ENCODE data around the gene SLC25A15.

The SLC25A15 gene

GRCh38 chr13:40789275-40790153 lies at the start of gene SLC25A15:
TSS of gene SLC25A15 (plus strand) at chr13:40789611. CDS start at chr13:40793227, 3,616 bp downstream.
- peak; percentile 40 for DNase-seq

GRCh38 chr13:40749327-40749726 lies 40.1 kb upstream of the SLC25A15 start:
- DNase-seq = no peak

- no peak for DNase-seq
Observed at GRCh38 chr13:40755082-40755700, 34.2 kb upstream of the SLC25A15 start.

GRCh38 chr13:40756042-40756441 lies 33.4 kb upstream of the SLC25A15 start:
- no peak for DNase-seq

GRCh38 chr13:40758811-40759210 lies 30.6 kb upstream of the SLC25A15 start:
- no peak for DNase-seq

GRCh38 chr13:40762849-40763248 lies 26.6 kb upstream of the SLC25A15 start:
- no peak for DNase-seq

GRCh38 chr13:40764587-40765403 lies 24.6 kb upstream of the SLC25A15 start:
- DNase-seq = no peak

GRCh38 chr13:40765602-40766001 lies 23.8 kb upstream of the SLC25A15 start:
- no peak for DNase-seq

GRCh38 chr13:40769970-40770369 lies 19.4 kb upstream of the SLC25A15 start:
- DNase-seq = no peak

GRCh38 chr13:40770609-40770933 lies 18.8 kb upstream of the SLC25A15 start:
- no peak for DNase-seq

GRCh38 chr13:40770934-40771618 lies 18.3 kb upstream of the SLC25A15 start, which contains the start of gene MRPS31:
TSS of gene MRPS31 (minus strand) at chr13:40771190. CDS start at chr13:40771136, 54 bp downstream.
- DNase-seq = peak; percentile 86

GRCh38 chr13:40772765-40773473 lies 16.5 kb upstream of the SLC25A15 start:
- DNase-seq = no peak

- DNase-seq = no peak
Observed at GRCh38 chr13:40774672-40775071, 14.7 kb upstream of the SLC25A15 start.

GRCh38 chr13:40776232-40776631 lies 13.2 kb upstream of the SLC25A15 start:
- no peak for DNase-seq

- DNase-seq = no peak
Observed at GRCh38 chr13:40776681-40777165, 12.7 kb upstream of the SLC25A15 start.

GRCh38 chr13:40777166-40777808 lies 12.1 kb upstream of the SLC25A15 start:
- peak; percentile 46 for DNase-seq

- no peak for DNase-seq
Observed at GRCh38 chr13:40777809-40778175, 11.6 kb upstream of the SLC25A15 start.

GRCh38 chr13:40779049-40779448 lies 10.4 kb upstream of the SLC25A15 start:
- no peak for DNase-seq

- DNase-seq = no peak
Observed at GRCh38 chr13:40779796-40780285, 9.6 kb upstream of the SLC25A15 start.

GRCh38 chr13:40780822-40781401 lies 8.5 kb upstream of the SLC25A15 start:
- DNase-seq = no peak

- DNase-seq = no peak
Observed at GRCh38 chr13:40781717-40782116, 7.7 kb upstream of the SLC25A15 start.

Data from NCI-H2171 treated with DMSO at 0.1 percent for 48 hours (cell line).